ENCODE data around the gene MRC2.

- TF ChIP-seq EZH2 (IDR thresholded peaks at IDR 0.05; ENCODE audit: insufficient read depth, poor library complexity, severe bottlenecking) (no peak), EZH2phosphoT487 (IDR thresholded peaks at IDR 0.05; ENCODE audit: insufficient read depth, low read depth) (no peak)
Observed at GRCh38 chr17:62668091-62668804, 40.8 kb downstream of the MRC2 start.

All from GM23248 (cell line).